H1 (cell line): ENCODE measurements around the gene DEGS1.

Experiments
- EP300 ChIP-seq, 2 experiments: IDR thresholded peaks; 1 replicate in 1 of 2; 2 replicates in 1 of 2; pipeline ENCODE4 v1.6.1; 2011 to 2012; ENCODE audit warnings: low read depth in 2 of 2, low read length in 2 of 2, mild to moderate bottlenecking in 2 of 2, borderline replicate concordance in 1 of 2, inconsistent platforms in 1 of 2, moderate library complexity in 1 of 2
- SUZ12 ChIP-seq: fragments of 200-600 bp; sonication (generic); IDR thresholded peaks from 2 replicates; pipeline ENCODE4 v1.6.1; 2012; ENCODE audit warnings: mild to moderate bottlenecking, inconsistent platforms, low read length, moderate library complexity, mixed read lengths
- TF ChIP-seq, protein P1 (sequence below), 3 experiments: IDR thresholded peaks; 1 replicate in 2 of 3; 2 replicates in 1 of 3; pipeline versions ENCODE4 v1.5.1 to v1.6.1; 2011; ENCODE audit warnings: low read length in 3 of 3, mild to moderate bottlenecking in 3 of 3, inconsistent platforms in 2 of 3, low read depth in 1 of 3, moderate library complexity in 1 of 3; ENCODE audit not compliant: insufficient read depth in 1 of 3; ENCODE audit errors: control extremely low read depth in 1 of 3

GRCh38 chr1:224199679-224200078 is 16.6 kb downstream of the DEGS1 start:
- TF ChIP-seq EP300 (IDR thresholded peaks at IDR 0.05; ENCODE audit: borderline replicate concordance in 1 of 2, low read depth in 2 of 2, low read length in 2 of 2): no peak
- TF ChIP-seq, protein P1, sequence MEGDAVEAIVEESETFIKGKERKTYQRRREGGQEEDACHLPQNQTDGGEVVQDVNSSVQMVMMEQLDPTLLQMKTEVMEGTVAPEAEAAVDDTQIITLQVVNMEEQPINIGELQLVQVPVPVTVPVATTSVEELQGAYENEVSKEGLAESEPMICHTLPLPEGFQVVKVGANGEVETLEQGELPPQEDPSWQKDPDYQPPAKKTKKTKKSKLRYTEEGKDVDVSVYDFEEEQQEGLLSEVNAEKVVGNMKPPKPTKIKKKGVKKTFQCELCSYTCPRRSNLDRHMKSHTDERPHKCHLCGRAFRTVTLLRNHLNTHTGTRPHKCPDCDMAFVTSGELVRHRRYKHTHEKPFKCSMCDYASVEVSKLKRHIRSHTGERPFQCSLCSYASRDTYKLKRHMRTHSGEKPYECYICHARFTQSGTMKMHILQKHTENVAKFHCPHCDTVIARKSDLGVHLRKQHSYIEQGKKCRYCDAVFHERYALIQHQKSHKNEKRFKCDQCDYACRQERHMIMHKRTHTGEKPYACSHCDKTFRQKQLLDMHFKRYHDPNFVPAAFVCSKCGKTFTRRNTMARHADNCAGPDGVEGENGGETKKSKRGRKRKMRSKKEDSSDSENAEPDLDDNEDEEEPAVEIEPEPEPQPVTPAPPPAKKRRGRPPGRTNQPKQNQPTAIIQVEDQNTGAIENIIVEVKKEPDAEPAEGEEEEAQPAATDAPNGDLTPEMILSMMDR (IDR thresholded peaks at IDR 0.05; ENCODE audit: control extremely low read depth in 1 of 3, insufficient read depth in 1 of 3, low read depth in 1 of 3, low read length in 3 of 3): no peak
- no peak for TF ChIP-seq SUZ12
